ENCODE results near the gene DYDC1.
A peak's percentile ranks its signal among the peaks of the same experiment; 100 is the strongest.
"Not testable (repeated sequence)": the region's sequence is repeated elsewhere in the genome, so short reads cannot be mapped to it uniquely, and the experiment has no call there.

The DYDC1 gene

GRCh38 chr10:80356563-80356988, at the start of gene DYDC1, which contains the start of gene DYDC2:
Gene DYDC1 (minus strand): TSS chr10:80356755. CDS start chr10:80352601, 4,154 bp downstream.
Gene DYDC2 (plus strand): TSS chr10:80356781. CDS start chr10:80362444, 5,663 bp downstream.
- DNase-seq, result peak; percentile 45

GRCh38 chr10:80406204-80406603, 49.6 kb upstream of the DYDC1 start:
- no peak for DNase-seq

DNA sequence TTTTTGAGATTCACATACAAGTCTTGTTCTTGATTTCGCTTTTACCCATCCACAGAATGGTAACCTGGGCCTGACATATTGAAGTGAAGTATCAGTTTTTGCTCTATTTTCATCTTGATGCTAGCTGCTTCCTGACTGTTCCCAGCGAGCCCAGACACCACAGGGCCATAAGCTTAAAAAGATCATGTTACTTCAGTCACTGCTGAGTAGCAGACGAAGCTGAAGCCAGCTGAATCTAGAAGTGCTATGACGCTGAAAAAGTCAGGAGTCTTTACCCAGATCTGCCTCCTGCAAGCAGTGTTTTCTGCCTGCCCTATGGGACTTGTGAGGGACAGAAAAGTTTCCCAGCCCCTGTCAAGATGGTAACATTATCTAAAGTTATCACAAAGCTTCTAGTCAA, 49.1 kb upstream of the DYDC1 start:
- DNase-seq, result no peak

DNA sequence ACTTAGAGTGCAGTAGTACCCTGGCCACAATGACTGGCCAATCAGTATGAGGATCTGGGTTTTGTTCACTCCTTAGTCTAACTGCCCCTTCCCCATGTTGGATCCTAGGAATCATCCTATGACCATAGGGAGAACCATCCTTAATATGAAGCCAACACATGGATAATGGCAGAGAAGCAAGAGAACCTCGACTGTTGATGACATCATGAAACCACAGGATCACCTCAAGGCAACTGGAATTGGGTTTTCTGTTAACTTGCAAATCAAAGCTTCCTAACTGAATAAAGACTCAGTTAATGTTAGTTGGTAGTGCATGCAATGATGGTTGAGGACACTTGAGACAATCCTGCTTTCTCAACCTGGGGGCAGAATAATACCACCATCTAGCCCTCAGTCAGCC, 48.5 kb upstream of the DYDC1 start:
- DNase-seq, result no peak

DNA sequence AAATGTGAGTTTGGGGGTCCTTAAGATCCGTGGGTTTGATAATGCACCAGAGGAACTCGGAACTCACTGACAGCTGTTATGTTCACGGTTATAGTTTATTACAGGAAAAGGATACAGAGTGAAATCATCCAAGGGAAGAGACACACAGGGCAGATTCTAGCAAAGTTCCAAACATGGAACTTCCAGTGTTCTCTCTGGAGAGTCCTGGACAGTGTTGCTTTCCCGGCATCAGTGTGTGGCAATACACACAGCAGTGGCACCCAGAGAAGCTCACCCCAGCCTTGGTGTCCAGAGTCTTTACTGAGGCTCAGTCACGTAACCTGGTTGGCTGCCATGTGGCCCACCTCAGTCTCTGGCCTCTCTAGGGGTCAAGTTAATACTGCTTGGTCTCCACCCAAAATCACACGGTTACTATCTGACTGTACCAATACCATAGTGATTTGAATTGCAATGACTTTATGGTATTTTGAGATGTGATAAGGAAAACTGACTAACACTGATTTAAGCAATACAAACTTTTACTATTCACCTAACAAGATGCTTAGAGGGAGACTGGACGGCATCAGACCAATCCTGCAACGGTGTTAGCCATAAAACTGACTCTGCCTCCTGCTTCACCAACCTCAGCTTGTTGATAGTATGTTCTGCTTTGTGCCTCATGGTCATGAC, 43.7 kb upstream of the DYDC1 start:
- no peak for DNase-seq

- no peak for DNase-seq
These were observed 40.5 kb upstream of the DYDC1 start for GRCh38 chr10:80397014-80397413.

DNA sequence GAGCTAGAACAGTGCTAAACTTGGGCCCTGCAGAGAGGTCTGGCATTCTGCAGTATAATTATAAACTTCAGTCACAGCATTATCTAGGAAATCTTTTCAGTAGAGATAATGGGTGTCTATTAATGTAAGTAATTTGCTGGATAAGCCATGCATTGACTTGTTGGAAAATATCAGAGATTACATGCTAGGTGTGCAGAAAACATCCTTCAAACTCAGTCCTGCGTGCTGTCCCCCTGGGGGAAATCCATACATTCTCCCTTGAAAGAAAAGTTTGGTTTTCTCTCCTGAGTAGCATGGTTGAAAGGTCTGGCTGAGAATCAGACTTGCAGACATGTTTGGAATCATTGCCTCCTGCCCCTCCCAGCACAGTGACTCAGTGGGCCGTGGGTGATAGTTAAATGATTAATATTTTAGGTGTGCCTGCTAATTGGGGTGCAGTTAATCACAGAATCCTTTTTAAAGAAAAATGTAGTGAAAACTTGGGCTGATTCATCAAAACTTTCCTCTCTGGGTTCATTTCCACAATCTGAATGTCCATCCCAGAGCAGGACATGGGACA, 37.9 kb upstream of the DYDC1 start:
- no peak for DNase-seq

DNA sequence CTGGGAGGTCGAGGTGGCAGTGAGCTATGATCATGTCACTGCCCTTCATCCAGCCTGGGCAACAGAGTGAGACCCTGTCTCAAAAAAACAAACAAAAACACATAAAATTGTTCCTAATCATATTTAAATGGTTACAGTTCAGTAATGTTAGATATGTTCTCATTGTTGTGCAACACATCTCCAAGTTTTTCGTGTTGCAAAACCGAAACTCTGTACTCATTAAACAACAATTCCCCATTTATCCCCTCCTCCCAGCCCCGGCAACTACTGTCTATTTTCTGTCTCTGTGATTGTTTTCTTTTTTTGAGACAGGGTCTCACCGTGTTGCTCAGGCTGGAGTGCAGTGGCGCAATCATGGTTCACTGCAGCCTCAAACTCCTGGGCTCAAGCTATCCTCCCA, 35.7 kb upstream of the DYDC1 start:
- DNase-seq, result peak; percentile 82

DNA sequence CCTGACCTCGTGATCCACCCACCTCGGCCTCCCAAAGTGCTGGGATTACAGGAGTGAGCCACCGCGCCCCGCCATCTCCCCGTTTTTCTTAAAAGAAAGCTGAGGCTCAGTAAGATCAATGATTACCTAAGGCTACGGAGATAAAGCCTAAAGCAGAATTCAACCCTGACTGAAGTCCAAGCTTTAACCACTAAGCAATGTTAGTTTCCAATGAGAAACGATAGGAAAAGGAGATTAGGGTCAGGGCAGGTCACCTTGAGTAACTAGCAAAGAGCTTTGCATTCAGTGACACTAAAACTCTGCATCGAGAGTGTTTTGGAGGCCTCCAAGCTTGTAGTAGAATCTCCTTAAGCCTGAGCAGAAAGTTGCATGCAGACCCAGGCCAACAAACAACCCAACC, 34.2 kb upstream of the DYDC1 start:
- no peak for DNase-seq

- peak; percentile 67 for DNase-seq
These were observed 26.4 kb upstream of the DYDC1 start for GRCh38 chr10:80382989-80383388.

GRCh38 chr10:80380185-80380584, 23.6 kb upstream of the DYDC1 start:
- no peak for DNase-seq

- DNase-seq, result no peak
These were observed 23.1 kb upstream of the DYDC1 start for GRCh38 chr10:80379701-80380100.

DNA sequence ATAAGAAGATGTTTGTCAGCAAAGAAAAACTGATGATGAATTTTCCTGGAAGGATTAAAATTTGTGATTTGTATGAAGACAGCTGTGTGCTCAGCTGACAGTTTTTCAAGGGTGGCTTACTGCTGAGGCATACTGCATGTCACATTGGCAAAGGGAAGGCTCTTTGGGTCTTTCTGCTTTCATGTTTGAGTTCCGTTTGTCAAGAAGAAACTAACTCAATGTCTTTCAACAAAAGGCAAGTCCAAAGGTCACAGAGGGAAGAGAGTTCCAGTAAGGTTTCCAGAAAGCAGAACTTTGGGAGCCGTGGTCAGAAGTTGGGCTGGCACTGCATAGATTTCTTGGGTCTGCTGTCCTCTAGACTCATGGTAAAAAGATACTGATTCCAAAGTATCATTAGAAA, 16.9 kb upstream of the DYDC1 start:
- DNase-seq, result peak; percentile 71

- no peak for DNase-seq
These were observed 16.1 kb upstream of the DYDC1 start for GRCh38 chr10:80372675-80373074.

DNA sequence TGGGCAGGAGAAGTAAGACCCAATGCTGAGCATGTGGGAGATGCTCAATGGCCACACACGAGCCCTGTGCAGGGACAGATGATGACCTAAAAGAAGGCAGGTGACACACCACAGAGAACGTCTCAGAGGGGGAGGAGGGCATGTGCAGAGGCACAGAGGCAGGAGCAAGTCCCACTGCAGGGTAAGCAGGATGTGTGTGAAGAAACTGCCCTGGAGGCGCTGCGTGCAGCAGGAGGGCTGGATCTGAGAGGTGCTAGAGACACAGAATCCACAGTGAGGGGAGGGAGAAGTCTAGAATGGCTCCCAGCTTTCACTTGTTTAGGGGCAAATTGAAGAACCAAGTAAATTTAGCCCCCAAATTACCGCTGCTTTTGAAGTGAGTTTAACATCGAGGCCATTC, 14.9 kb upstream of the DYDC1 start:
- no peak for DNase-seq

GRCh38 chr10:80365510-80365909, 9.0 kb upstream of the DYDC1 start:
- DNase-seq, result no peak

DNA sequence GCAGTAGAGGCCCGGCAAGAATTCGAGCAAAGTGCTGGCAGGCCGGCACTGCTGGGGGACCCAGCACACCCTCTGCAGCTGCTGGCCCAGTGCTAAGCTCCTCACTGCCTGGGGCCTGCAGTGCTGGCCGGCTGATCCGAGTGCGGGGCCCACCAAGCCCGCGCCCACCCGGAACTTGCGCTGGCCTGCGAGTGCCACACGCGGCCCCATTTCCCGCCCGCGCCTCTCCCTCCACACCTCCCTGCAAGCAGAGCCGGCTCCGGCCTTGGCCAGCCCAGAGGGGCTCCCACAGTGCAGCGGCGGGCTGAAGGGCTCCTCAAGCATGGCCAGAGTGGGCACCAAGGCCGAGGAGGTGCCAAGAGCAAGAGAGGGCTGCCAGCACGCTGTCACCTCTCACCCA, 3.1 kb upstream of the DYDC1 start:
- DNase-seq, result no peak

GRCh38 chr10:80358925-80359324, 2.4 kb upstream of the DYDC1 start:
- not testable (repeated sequence) for DNase-seq

- no peak for DNase-seq
These were observed 1.2 kb upstream of the DYDC1 start for GRCh38 chr10:80357851-80358125.

- DNase-seq, result no peak
These were observed 665 bp upstream of the DYDC1 start for GRCh38 chr10:80356989-80357850.

DNA sequence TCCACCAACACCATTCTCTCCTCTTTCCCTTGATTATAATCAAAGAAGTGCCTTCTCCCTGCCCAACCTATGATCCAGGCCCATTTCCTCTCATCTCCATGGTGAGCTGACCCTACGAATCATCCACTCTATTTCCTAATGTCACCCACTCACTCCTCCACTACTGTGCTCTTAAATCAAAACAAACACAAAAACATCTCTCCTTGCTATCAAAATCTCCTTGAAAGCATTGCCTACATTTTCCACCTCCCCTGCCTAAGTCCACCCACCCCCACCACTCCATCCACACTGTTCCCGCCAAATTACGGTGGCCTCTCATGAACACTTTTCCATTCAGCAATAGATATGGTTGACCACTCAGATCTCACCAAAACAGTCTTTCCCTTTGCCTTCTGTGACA, 5.3 kb downstream of the DYDC1 start:
- DNase-seq, result peak; percentile 11

GRCh38 chr10:80350251-80350650, 6.3 kb downstream of the DYDC1 start:
- no peak for DNase-seq

GRCh38 chr10:80344912-80345311, 11.6 kb downstream of the DYDC1 start:
- no peak for DNase-seq

- no peak for DNase-seq
These were observed 12.3 kb downstream of the DYDC1 start for GRCh38 chr10:80344276-80344675.
